ENCODE data around the gene LECT2. TPM values are rescaled to one million over a fixed set of nuclear protein-coding genes. Genes with fewer than 3 reads are reported as not detected.
A peak's percentile ranks its signal among the peaks of the same experiment; 100 is the strongest.

Gene LECT2
- total and polyA plus RNA-seq, 9 donors = not detected

DNA sequence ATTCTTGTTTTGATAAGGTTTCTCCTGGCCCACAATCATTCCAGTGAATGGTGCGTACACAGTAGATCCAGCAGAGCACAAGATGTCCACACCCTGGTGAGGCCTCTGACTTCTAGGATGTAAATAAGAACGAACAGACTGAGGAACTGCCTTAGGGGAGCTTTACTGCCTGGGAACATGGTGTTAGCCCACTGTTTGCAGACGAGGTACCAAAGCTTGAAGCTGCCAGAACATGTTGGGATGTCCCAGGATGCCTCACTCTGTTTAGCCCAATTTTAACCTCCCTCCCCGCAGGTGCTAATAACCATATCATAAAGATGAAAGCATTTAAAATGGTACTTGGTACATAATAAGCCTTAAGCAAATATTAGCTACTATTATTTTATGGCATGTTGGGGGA, 3.5 kb downstream of the LECT2 start:
- intact Hi-C loops (cut with DNase I) = no loop called here
- Histone ChIP-seq H3K4me3 (no peak overlapping the region), H3K9me3 (no peaks in the 10 kb centered on the region), H3K27me3 (no peaks in the 10 kb centered on the region), H3K36me3 (no peaks in the 10 kb centered on the region), H3K27ac (no peak overlapping the region), H3K4me1 (ENCODE audit: insufficient read depth) (no peaks in the 10 kb centered on the region)
- TF ChIP-seq EP300 (IDR thresholded peaks at IDR 0.05) = no peak
- TF ChIP-seq POLR2A (IDR thresholded peaks at IDR 0.05) = no peak
- TF ChIP-seq, protein P1, sequence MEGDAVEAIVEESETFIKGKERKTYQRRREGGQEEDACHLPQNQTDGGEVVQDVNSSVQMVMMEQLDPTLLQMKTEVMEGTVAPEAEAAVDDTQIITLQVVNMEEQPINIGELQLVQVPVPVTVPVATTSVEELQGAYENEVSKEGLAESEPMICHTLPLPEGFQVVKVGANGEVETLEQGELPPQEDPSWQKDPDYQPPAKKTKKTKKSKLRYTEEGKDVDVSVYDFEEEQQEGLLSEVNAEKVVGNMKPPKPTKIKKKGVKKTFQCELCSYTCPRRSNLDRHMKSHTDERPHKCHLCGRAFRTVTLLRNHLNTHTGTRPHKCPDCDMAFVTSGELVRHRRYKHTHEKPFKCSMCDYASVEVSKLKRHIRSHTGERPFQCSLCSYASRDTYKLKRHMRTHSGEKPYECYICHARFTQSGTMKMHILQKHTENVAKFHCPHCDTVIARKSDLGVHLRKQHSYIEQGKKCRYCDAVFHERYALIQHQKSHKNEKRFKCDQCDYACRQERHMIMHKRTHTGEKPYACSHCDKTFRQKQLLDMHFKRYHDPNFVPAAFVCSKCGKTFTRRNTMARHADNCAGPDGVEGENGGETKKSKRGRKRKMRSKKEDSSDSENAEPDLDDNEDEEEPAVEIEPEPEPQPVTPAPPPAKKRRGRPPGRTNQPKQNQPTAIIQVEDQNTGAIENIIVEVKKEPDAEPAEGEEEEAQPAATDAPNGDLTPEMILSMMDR (IDR thresholded peaks at IDR 0.05) = no peak
- 63 to 74% (median 71%) methylated on average over 4 of the region's 4 CpGs for WGBS, 3 donors
- DNase-seq = no peak

GRCh38 chr5:135950611-135951010, 4.2 kb downstream of the LECT2 start:
- DNase-seq = no peak
- Histone ChIP-seq H3K36me3 (no peaks in the 10 kb centered on the region), H3K4me3 (no peak overlapping the region), H3K9me3 (no peaks in the 10 kb centered on the region), H3K27ac (no peak overlapping the region), H3K27me3 (no peaks in the 10 kb centered on the region), H3K4me1 (ENCODE audit: insufficient read depth) (no peaks in the 10 kb centered on the region)
- no peak for TF ChIP-seq EP300 (IDR thresholded peaks at IDR 0.05)
- TF ChIP-seq POLR2A (IDR thresholded peaks at IDR 0.05) = no peak
- TF ChIP-seq, protein P1 (IDR thresholded peaks at IDR 0.05) = no peak
- intact Hi-C loops (cut with DNase I) = no loop called here
- 8 to 35% (median 10%) methylated on average over 3 of the region's 3 CpGs for WGBS, 3 donors

GRCh38 chr5:135944967-135945560, 9.7 kb downstream of the LECT2 start:
- Histone ChIP-seq H3K9me3 (no peaks in the 10 kb centered on the region), H3K4me3 (no peak overlapping the region), H3K36me3 (no peaks in the 10 kb centered on the region), H3K4me1 (ENCODE audit: insufficient read depth) (no peaks in the 10 kb centered on the region), H3K27ac (no peak overlapping the region), H3K27me3 (no peaks in the 10 kb centered on the region)
- DNase-seq = peak in 3 of 5 donors; percentile 25 to 65 (median 31)
- intact Hi-C loops (cut with DNase I) = loop anchor here (5.0 to 10.0 kb wide), 5 partner anchors 110 to 267 kb away; no protein-coding TSS in a partner anchor
- 0 to 1% (median 1%) methylated on average over 3 of the region's 3 CpGs for WGBS, 3 donors
- no peak for TF ChIP-seq EP300 (IDR thresholded peaks at IDR 0.05)
- TF ChIP-seq, protein P1 (IDR thresholded peaks at IDR 0.05) = peak; percentile 41 to 73 (median 51)

GRCh38 chr5:135944564-135944963, 10.2 kb downstream of the LECT2 start:
- H3K27ac ChIP-seq = no peak overlapping the region
- H3K36me3 ChIP-seq = no peaks in the 10 kb centered on the region
- no peaks in the 10 kb centered on the region for H3K9me3 ChIP-seq
- intact Hi-C loops (cut with DNase I) = loop anchor here (5.0 to 10.0 kb wide), 5 partner anchors 110 to 268 kb away; no protein-coding TSS in a partner anchor
- no peak overlapping the region for H3K4me3 ChIP-seq
- TF ChIP-seq POLR2A (IDR thresholded peaks at IDR 0.05) (no peak), EP300 (IDR thresholded peaks at IDR 0.05) (no peak)
- TF ChIP-seq, protein P1 (IDR thresholded peaks at IDR 0.05) = no peak
- no peaks in the 10 kb centered on the region for H3K27me3 ChIP-seq
- DNase-seq = no peak
- no peaks in the 10 kb centered on the region for H3K4me1 ChIP-seq (ENCODE audit: insufficient read depth)

Data from ovary (tissue), 9 donors.